NCI-H2081 treated with DMSO at 0.1 percent for 48 hours (cell line): Measurements from ENCODE around the gene EPX.

ENCODE experiments used
- DNase-seq: peaks from one replicate; lab custom pipeline; 2025; lab: John Stamatoyannopoulos, UW

The EPX gene

GRCh38 chr17:58227733-58228132 lies 35.2 kb downstream of the EPX start:
- no peak for DNase-seq

DNA sequence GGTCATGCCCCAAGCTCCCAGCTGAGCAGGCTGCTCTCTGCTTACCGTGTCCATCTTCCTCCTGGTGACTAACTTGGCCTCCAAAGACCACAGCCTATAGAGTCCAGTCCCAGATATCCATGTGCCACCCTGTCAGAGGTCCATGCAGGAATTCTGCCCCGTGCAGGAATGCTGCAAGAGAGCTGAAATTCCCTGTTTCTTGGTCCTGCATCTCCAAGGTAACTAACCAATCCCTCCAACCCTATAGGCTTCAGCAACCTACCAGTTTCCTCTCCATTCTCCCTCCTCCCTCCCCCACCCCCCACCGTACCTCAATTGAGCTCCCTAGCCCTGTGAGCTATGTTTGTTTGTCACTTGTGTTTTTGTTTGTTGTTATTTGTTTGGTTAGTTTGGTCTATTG lies 36.2 kb downstream of the EPX start:
- DNase-seq: no peak

GRCh38 chr17:58229384-58229783 lies 36.9 kb downstream of the EPX start:
- no peak for DNase-seq

DNA sequence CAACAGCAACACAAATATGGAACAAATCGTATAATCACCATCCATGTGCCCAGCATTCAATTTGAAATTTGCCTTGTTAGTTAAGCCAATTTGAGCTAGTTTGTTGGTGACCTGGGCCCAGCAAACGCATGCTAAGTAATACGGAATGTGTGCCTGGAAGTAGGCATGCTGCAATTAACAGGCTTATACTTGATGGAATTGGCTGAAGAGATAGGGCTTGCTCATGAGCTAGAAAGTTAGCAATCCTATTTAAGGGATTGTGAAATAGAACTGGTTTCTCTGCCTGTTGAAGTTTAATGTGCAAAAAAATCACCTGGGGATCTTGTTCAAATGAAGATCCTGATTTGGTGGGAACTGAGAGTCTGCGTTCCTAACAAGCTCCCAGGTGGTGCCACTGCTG lies 37.4 kb downstream of the EPX start:
- no peak for DNase-seq

- no peak for DNase-seq
Measured at GRCh38 chr17:58231641-58232040, 39.1 kb downstream of the EPX start.

GRCh38 chr17:58232707-58233156 lies 40.2 kb downstream of the EPX start:
- DNase-seq: no peak

GRCh38 chr17:58233543-58233942 lies 41.0 kb downstream of the EPX start:
- DNase-seq: no peak

DNA sequence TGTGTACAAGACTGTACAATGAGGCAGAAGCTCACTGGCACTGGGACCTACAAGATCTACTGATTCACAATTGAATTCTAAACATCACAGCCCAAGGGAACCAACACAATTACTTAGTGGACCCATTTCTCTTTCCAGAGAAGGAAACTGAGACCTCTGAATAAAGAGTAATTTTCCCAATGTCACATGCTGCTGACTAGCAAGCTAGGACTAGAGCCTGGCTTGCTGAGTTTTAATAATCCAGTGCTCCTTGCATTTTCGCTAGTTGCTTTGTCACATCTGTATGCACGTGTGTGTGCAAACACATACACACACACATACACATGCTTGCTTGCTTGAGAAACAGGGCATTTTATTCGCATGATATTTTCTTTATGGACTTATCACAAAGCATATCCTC lies 42.0 kb downstream of the EPX start:
- no peak for DNase-seq

GRCh38 chr17:58235821-58236220 lies 43.3 kb downstream of the EPX start:
- DNase-seq: no peak

- DNase-seq: no peak
Measured at GRCh38 chr17:58236394-58236793, 43.9 kb downstream of the EPX start.

DNA sequence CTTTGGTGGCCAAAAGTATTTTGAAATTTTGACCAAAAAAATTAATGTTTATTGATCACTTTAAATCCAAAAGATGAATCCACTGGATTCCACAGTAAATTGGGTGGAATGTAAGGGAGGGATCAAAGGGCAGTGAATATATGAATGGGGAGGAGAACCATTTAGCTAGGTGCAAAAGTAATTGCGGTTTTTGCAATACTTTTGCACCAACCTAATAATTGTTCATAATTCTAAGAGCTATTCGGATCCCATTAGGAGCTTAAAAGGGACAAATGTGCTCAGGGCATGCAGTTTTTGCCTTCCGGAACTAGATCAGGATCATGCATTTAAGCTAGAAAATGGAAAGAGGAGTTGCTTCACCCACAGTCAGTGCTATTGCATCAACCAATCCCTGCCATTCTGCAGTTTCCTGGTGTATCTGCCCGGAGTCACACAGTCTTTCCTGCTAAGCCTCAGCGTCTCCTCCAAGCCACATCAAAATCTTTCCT lies 45.7 kb downstream of the EPX start, which contains the start of gene LPO:
TSS of gene LPO (plus strand) at position 438 of the 488 bp plus-strand sequence. CDS start 4,396 bp downstream, outside the sequence.
- DNase-seq: no peak

- DNase-seq: no peak
Measured at GRCh38 chr17:58239987-58240386, 47.5 kb downstream of the EPX start.

GRCh38 chr17:58242171-58242784 lies 49.8 kb downstream of the EPX start:
- DNase-seq: no peak

- no peak for DNase-seq
Measured at GRCh38 chr17:58244963-58245362, 52.4 kb downstream of the EPX start.

- no peak for DNase-seq
Measured at GRCh38 chr17:58245428-58246103, 53.0 kb downstream of the EPX start.

DNA sequence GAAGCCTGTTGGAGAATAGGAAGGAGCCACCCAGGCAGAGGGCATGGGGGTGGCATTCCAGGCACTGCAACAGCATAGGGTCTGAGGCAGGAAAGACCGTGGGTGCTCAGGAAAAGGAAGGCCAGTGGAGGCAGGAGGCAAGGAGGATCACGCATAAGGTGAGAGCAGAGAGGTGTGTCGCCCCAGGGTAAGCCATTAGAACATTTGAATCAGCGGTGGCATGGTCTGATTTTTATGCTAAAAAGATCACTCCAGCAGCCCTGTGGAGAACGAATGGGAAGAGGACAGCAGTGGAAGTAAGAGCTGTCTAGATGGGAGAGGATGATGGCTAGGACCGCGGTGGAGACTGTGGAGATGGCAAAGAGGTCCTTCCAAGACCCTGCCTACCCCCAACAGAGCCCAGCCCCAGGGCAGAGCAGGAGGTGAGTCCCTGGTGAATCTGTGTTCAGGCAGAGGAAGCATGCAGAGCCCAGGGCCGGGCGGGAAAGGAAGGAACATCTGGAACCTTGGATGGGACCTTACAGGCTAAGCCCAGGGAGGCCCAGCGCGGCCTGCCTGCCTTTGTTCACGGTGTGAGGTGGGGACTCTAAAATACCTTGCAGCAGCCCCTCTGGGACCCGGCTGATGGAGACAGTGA lies 53.7 kb downstream of the EPX start:
- DNase-seq: no peak

- DNase-seq: no peak
Measured at GRCh38 chr17:58246781-58247180, 54.3 kb downstream of the EPX start.

DNA sequence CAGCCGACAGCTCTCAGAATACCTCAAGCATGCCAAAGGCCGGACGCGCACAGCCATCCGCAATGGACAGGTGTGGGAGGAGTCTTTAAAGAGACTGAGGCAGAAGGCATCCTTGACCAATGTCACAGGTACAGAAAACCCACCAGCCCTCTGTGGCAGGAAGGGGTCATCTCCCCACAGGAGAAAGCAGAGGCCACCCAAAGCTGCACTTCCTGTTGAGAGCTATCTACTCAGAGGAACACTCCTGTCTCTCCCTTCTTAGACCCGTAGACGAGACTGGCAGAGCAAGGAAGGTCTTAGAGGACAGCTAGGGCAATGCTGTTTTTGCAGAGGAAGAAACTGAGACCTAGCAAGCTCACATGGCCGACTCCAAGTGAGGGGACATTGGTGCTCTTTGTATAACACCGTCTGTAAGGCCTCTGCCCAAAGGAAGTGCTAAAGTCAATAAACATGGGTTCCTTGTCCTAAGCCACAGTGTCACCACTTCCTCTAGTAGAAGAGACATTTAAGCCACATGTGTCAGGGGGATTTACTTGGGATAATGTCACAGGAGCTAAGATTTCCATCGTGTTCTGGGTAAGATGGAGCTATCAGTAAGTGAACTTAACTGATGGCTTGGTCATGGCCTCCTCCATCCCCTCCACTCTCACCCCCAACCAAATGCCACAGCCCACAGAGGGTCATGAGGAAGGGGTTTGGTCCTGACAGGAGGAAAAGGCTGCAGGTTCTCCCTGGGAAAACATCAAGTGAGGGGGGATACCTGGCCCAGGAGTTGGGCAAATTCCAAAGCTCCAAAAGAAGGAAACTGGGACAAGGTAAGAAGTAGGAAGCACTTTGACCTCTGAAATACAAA lies 55.2 kb downstream of the EPX start:
- no peak for DNase-seq

GRCh38 chr17:58248955-58249269 lies 56.4 kb downstream of the EPX start:
- no peak for DNase-seq

GRCh38 chr17:58249270-58250133 lies 57.0 kb downstream of the EPX start:
- DNase-seq: no peak

GRCh38 chr17:58250344-58251011 lies 58.0 kb downstream of the EPX start:
- DNase-seq: no peak
